Mucosa of rectum (tissue), 2 donors: ENCODE data around the gene EGFL6.
A peak's percentile ranks its signal among the peaks of the same experiment; 100 is the strongest.
"Not testable (repeated sequence)": the region's sequence is repeated elsewhere in the genome, so short reads cannot be mapped to it uniquely, and the experiment has no call there.

Experiments used
- H3K27ac ChIP-seq, 2 donors: one replicate each; pipeline ENCODE4 v1.7.0; 2013; ENCODE audit warnings: inconsistent platforms in 2 of 2, low read depth in 2 of 2, low read length in 2 of 2
- H3K27me3 ChIP-seq, 2 donors: one replicate each; pipeline ENCODE4 v1.7.0; 2013; ENCODE audit warnings: low read length in 2 of 2; ENCODE audit not compliant: control insufficient read depth in 2 of 2, insufficient read depth in 2 of 2
- H3K36me3 ChIP-seq, 2 donors: one replicate each; pipeline ENCODE4 v1.7.0; 2013; ENCODE audit warnings: low read length in 2 of 2; ENCODE audit not compliant: control insufficient read depth in 2 of 2, insufficient read depth in 2 of 2
- H3K4me1 ChIP-seq, 2 donors: one replicate each; pipeline ENCODE4 v1.7.0; 2013; ENCODE audit warnings: low read length in 2 of 2, mild to moderate bottlenecking in 1 of 2; ENCODE audit not compliant: control insufficient read depth in 2 of 2, insufficient read depth in 2 of 2
- H3K4me3 ChIP-seq, 2 donors: one replicate each; pipeline ENCODE4 v1.7.0; 2013; ENCODE audit warnings: low read length in 2 of 2
- H3K9ac ChIP-seq, 2 donors: one replicate each; pipeline ENCODE4 v1.7.0; 2013; ENCODE audit warnings: low read length in 2 of 2, low read depth in 1 of 2, mild to moderate bottlenecking in 1 of 2
- H3K9me3 ChIP-seq, 2 donors: one replicate each; pipeline ENCODE4 v1.7.0; 2013; ENCODE audit warnings: low read length in 2 of 2; ENCODE audit not compliant: control insufficient read depth in 2 of 2
- donor health status: healthy.
- donor health status: Normal muscosa, but diverticular disease.

Gene EGFL6

DNA sequence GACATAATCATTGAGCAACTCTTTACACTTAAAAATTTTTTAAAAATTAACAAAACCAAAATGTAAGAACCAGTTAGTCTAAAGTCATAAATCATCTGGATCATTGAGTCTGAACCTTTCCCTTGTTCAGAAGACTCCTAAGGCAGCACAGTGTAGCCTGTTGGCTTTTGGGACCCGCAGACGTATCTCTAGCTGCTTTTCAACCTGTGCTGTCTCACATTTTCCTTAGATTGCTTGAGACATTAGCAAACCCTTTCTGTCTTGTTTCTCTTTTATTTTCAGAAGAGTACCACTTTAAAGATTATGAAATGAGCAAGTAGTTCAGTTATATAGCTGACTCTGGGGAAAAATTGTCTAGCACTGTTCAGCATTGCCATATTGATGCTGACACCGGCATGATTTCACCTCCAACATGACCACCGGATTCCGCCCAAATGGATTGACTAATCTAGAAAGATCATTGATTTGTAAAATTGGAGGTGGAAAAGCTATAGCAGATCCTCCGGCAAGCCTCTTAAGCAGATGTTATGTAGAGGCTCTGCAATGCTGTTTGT is 92.4 kb downstream of the EGFL6 start:
- Histone ChIP-seq H3K36me3 (no peaks in the 10 kb centered on the region), H3K9me3 (no peaks in the 10 kb centered on the region), H3K27me3 (peaks cover 0 to 16% of the 10 kb centered on the region in 2 donors), H3K9ac (no peak overlapping the region), H3K4me1 (peaks cover 4 to 6% of the 10 kb centered on the region in 2 donors), H3K27ac (peak overlapping the region; percentile 56 to 64), H3K4me3 (peak overlapping the region in 1 of 2 donors; percentile 39)

- H3K27ac ChIP-seq: peak overlapping the region; percentile 56 to 64
- peaks cover 0 to 17% of the 10 kb centered on the region in 2 donors for H3K27me3 ChIP-seq
- no peaks in the 10 kb centered on the region for H3K9me3 ChIP-seq
- H3K36me3 ChIP-seq: no peaks in the 10 kb centered on the region
- H3K4me1 ChIP-seq: peaks cover 4 to 6% of the 10 kb centered on the region in 2 donors
- H3K4me3 ChIP-seq: peak overlapping the region in 1 of 2 donors; percentile 39
- H3K9ac ChIP-seq: no peak overlapping the region
Measured at GRCh38 chrX:13662355-13662791, 93.0 kb downstream of the EGFL6 start.

GRCh38 chrX:13664020-13664419 is 94.6 kb downstream of the EGFL6 start:
- Histone ChIP-seq H3K4me3 (no peak overlapping the region), H3K27ac (peak overlapping the region in 1 of 2 donors; percentile 9), H3K9me3 (no peaks in the 10 kb centered on the region), H3K9ac (no peak overlapping the region), H3K36me3 (no peaks in the 10 kb centered on the region), H3K4me1 (peaks cover 4 to 6% of the 10 kb centered on the region in 2 donors), H3K27me3 (peaks cover 0 to 24% of the 10 kb centered on the region in 2 donors)

GRCh38 chrX:13666836-13667235 is 97.4 kb downstream of the EGFL6 start:
- Histone ChIP-seq H3K9me3 (no peaks in the 10 kb centered on the region), H3K27ac (no peak overlapping the region), H3K4me3 (no peak overlapping the region), H3K9ac (no peak overlapping the region), H3K27me3 (peaks cover 0 to 30% of the 10 kb centered on the region in 2 donors), H3K4me1 (peaks cover 6 to 8% of the 10 kb centered on the region in 2 donors), H3K36me3 (no peaks in the 10 kb centered on the region)

DNA sequence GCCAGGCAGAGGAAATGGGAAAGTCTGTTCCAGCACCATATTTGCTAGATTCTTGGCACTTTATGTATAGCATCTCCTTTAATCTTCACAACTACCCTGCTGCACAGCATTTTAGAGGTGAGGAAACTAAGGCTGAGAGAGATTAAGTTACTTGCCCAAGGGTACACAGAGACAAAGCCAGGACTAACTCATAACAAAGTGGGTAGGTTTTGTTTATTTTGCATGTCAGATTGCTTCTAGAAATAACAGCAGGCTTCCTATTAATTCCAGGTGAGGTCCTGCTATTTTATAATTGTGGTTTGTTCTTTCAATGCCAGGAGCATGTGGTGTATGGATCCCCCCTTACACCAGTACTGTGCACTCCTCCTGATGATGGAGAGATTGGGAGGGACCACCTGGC is 98.5 kb downstream of the EGFL6 start:
- Histone ChIP-seq H3K27me3 (peaks cover 0 to 22% of the 10 kb centered on the region in 2 donors), H3K36me3 (no peaks in the 10 kb centered on the region), H3K4me1 (peaks cover 2 to 4% of the 10 kb centered on the region in 2 donors), H3K27ac (no peak overlapping the region), H3K4me3 (no peak overlapping the region), H3K9me3 (no peaks in the 10 kb centered on the region), H3K9ac (no peak overlapping the region)

GRCh38 chrX:13669246-13669737 is 99.9 kb downstream of the EGFL6 start:
- Histone ChIP-seq H3K27me3 (peaks cover 0 to 22% of the 10 kb centered on the region in 2 donors), H3K4me3 (peak overlapping the region; percentile 36 to 44), H3K9me3 (no peaks in the 10 kb centered on the region), H3K27ac (peak overlapping the region; percentile 74 to 81), H3K36me3 (no peaks in the 10 kb centered on the region), H3K9ac (peak overlapping the region; percentile 5 to 48), H3K4me1 (peaks cover 2 to 4% of the 10 kb centered on the region in 2 donors)

DNA sequence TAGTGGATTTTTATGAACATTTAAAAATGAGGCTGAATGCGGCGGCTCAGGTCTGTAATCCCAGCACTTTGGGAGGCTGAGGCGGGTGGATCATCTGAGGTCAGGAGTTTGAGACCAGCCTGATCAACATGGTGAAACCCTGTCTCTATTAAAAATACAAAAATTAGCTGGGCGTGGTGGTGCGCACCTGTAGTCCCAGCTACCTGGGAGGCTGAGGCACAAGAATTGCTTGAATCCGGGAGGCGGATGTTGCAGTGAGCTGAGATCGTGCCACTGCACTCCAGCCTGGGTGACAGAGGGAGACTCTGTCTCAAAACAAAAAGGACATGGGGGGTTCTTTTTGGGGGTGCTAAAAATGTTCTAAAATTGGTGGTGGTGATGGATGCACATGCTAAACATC is 100.4 kb downstream of the EGFL6 start:
- Histone ChIP-seq H3K4me3 (peak overlapping the region; percentile 36 to 44), H3K27me3 (peaks cover 0 to 22% of the 10 kb centered on the region in 2 donors), H3K27ac (peak overlapping the region; percentile 74 to 81), H3K9ac (peak overlapping the region in 1 of 2 donors; percentile 48)
- not testable (repeated sequence) for H3K36me3 ChIP-seq, H3K9me3 ChIP-seq, H3K4me1 ChIP-seq

GRCh38 chrX:13670197-13670596 is 100.8 kb downstream of the EGFL6 start:
- H3K27me3 ChIP-seq: peaks cover 0 to 22% of the 10 kb centered on the region in 2 donors
- peaks cover 2 to 4% of the 10 kb centered on the region in 2 donors for H3K4me1 ChIP-seq
- H3K9me3 ChIP-seq: no peaks in the 10 kb centered on the region
- no peak overlapping the region for H3K4me3 ChIP-seq
- H3K36me3 ChIP-seq: no peaks in the 10 kb centered on the region
- no peak overlapping the region for H3K9ac ChIP-seq
- H3K27ac ChIP-seq: no peak overlapping the region

- H3K4me3 ChIP-seq: no peak overlapping the region
- H3K36me3 ChIP-seq: no peaks in the 10 kb centered on the region
Measured at GRCh38 chrX:13673016-13673415, 103.6 kb downstream of the EGFL6 start.

DNA sequence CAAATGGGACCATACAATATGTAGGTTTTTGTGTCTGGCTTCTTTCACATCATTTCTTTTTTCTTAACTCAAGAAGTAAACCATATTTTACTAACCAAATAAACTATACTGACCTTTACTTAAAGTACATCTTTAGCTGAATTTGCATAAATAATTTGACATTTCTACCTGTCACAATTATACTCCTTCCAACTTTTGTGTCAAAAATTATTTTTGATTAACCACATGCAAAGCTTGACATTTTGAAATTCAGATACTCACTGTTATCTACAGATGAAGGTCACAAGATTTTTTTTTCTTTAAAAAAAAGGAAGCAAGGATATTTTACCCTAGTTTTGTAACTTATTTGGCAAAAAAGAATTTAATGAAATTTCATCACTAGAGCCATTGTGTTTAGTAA is 107.5 kb downstream of the EGFL6 start:
- peaks cover 0 to 3% of the 10 kb centered on the region in 2 donors for H3K27me3 ChIP-seq
- no peak overlapping the region for H3K4me3 ChIP-seq
- H3K36me3 ChIP-seq: no peaks in the 10 kb centered on the region
- H3K27ac ChIP-seq: no peak overlapping the region
- no peak overlapping the region for H3K9ac ChIP-seq
- H3K9me3 ChIP-seq: no peaks in the 10 kb centered on the region
- H3K4me1 ChIP-seq: no peaks in the 10 kb centered on the region

More at GRCh38 chrX:13673016-13673415, 103.6 kb downstream of the EGFL6 start:
- Histone ChIP-seq H3K27ac (no peak overlapping the region), H3K27me3 (peaks cover 0 to 12% of the 10 kb centered on the region in 2 donors), H3K9ac (no peak overlapping the region), H3K4me1 (peaks cover 2 to 4% of the 10 kb centered on the region in 2 donors), H3K9me3 (no peaks in the 10 kb centered on the region)
